ENCODE results near the gene ANGPTL4.
A peak's percentile ranks its signal among the peaks of the same experiment; 100 is the strongest.
"Not testable (repeated sequence)": the region's sequence is repeated elsewhere in the genome, so short reads cannot be mapped to it uniquely, and the experiment has no call there.

The ANGPTL4 gene

DNA sequence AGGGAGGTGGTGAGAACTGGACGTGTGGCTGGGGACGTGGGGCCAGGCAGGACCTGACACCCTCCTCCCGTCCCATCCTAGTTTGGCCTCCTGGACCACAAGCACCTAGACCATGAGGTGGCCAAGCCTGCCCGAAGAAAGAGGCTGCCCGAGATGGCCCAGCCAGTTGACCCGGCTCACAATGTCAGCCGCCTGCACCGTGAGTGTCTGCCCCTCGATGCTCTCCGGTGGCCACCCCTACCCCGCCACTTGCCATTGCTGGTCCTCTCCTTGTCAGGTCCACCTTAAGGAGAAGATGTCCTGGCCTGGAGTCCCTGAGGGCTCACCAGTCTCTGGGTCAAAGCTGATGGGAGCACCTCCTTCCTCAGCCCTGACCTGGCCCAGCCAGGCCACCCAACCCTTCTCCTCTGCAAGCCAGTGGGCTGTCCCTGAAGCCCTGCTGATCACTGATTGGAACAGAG, 2.2 kb downstream of the ANGPTL4 start:
- DNase-seq, result no peak

GRCh38 chr19:8366961-8367326, 3.0 kb downstream of the ANGPTL4 start:
- DNase-seq, result no peak

DNA sequence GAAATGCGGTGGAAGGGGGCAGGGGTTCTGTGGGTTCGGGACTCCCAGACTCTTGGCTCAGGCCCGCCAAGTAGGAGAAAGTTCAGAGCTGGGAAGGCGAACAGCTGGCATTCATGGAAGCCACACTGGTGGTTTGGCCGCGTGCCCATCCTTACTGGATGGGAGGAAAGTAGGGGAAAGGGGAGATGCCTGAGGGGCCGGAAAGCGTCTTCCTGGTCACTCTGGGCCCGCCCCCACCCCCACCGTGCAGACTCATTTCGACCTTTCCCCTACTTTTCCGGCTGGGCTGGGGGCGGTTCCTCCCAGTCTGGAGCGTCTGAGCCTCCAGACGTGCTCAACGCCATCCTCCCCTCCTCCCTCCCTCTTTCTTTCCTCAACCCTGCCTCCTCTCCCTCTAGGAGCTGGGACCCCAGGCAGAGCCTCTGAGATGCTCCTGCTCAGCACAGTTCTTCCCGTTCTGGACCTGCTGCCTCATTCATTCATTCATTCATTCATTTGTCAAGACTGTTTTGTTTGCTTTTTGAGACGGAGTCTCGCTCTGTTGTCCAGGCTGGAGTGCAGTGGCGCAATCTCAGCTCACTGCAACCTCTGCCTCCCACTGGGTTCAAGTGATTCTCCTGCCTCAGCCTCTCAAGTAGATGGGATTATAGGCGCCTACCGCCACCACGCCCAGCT, 3.5 kb downstream of the ANGPTL4 start:
- peak; percentile 55 to 89 for DNase-seq

DNA sequence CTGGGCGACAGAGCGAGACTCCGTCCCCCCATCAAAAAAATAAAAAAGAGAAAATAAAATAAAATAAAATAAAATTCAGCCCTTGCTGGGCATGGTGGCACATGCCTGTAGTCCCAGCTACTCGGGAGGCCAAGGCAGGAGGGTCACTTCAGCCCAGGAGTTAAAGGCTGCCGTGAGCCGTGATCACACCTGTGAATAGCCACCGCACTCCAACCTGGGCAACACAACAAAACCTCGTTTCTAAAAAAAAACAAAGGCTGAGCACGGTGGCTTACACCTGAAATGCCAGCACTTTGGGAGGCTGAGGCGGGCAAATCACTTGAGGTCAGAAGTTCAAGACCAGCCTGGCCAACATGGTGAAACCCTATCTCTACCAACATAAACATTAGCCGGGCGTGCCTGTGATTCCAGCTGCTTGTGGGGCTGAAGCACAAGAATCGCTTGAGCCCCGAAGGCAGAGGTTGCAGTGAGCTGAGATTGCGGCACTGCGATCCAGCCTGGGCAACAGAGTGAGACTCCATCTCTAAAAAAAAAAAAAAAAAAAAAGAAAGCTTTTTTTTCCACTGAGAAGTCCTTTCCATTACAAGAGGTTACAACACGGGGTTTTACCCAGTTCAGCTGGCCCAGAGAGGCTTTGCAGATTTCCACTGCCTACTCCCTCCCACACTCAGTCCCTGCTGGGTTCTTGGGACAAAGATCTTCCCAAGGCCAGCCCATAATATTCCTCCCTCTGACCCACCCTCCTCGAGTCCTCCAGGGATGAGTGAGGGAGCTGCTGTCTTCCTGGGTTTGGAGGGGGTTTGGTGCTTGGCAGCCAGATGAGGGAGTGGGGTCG, 6.4 kb downstream of the ANGPTL4 start:
- DNase-seq, result no peak

DNA sequence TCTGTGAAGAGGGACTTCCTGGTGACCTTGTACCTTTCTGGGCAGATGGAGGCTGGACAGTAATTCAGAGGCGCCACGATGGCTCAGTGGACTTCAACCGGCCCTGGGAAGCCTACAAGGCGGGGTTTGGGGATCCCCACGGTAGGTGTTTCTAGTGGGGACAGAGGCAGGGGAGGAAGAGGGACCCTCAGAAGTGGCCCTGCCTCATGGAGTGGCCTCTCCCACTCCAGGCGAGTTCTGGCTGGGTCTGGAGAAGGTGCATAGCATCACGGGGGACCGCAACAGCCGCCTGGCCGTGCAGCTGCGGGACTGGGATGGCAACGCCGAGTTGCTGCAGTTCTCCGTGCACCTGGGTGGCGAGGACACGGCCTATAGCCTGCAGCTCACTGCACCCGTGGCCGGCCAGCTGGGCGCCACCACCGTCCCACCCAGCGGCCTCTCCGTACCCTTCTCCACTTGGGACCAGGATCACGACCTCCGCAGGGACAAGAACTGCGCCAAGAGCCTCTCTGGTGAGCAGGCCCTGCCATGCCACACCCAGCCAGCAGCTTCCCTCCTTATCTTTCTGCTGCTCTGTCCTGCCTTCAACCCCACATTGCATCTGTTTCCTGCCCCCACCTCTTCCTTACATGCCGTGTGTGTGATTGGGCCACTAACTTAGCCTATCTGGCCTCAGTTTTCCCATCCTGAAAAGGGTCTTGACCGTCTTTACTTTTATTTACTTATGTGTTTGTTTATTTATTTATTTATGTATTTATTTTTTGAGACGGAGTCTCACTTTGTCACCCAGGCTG, 7.3 kb downstream of the ANGPTL4 start:
- DNase-seq, result no peak

GRCh38 chr19:8373867-8374813, 10.2 kb downstream of the ANGPTL4 start:
- no peak for DNase-seq

DNA sequence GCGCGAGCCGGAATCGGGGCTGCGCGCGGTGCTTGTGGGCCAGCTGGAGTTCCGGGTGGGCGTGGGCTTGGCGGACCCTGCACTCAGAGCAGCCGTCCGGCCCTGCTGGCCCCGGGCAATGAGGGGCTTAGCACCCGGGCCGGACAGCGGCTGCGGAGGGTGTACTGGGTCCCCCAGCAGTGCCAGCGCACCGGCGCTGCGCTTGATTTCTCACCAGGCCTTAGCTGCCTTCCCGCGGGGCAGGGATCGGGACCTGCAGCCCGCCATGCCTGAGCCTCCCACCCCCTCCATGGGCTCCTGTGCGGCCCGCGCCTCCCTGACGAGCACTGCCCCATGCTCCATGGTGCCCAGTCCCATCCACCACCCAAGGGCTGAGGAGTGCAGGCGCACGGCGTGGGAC, 11.8 kb downstream of the ANGPTL4 start:
- DNase-seq, result not testable (repeated sequence)

DNA sequence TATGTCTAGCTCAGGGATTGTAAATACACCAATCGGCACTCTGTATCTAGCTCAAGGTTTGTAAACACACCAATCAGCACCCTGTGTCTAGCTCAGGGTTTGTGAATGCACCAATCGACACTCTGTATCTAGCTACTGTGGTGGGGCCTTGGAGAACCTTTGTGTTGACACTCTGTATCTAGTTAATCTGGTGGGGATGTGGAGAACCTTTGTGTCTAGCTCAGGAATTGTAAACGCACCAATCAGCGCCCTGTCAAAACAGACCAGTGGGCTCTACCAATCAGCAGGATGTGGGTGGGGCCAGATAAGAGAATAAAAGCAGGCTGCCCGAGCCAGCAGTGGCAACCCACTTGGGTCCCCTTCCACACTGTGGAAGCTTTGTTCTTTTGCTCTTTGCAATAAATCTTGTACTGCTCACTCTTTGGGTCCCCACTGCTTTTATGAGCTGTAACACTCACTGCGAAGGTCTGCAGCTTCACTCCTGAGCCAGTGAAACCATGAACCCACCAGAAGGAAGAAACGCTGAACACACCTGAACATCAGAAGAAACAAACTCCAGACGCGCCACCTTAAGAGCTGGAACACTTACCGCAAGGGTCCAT, 12.5 kb downstream of the ANGPTL4 start:
- DNase-seq, result not testable (repeated sequence)

- DNase-seq, result no peak
Observed at GRCh38 chr19:8377598-8377997, 13.6 kb downstream of the ANGPTL4 start.

DNA sequence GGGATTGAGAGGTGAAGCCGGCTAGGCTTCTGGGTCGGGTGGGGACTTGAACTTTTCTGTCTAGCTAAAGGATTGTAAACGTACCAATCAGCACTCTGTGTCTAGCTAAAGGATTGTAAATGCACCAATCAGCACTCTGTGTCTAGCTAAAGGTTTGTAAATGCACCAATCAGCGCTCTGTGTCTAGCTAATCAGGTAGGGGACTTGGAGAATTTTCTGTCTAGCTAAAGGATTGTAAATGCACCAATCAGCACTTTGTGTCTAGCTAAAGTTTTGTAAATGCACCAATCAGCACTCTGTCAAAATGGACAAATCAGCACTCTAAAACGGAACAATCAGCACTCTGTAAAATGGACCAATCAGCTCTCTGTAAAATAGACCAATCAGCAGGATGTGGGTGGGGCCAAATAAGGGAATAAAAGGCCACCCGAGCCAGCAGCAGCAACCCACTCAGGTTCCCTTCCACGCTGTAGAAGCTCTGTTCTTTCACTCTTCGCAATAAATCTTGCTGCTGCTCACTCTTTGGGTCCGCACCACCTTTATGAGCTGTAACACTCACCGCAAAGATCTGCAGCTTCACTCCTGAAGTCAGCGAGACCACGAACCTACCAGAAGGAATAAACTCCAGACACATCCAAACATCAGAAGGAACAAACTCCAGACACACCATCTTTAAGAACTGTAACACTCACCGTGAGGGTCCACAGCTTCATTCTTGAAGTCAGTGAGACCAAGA, 15.4 kb downstream of the ANGPTL4 start:
- not testable (repeated sequence) for DNase-seq

- DNase-seq, result not testable (repeated sequence)
Observed at GRCh38 chr19:8384569-8384968, 20.6 kb downstream of the ANGPTL4 start.

GRCh38 chr19:8385103-8385502, 21.1 kb downstream of the ANGPTL4 start:
- not testable (repeated sequence) for DNase-seq

GRCh38 chr19:8385566-8385965, 21.6 kb downstream of the ANGPTL4 start:
- DNase-seq, result not testable (repeated sequence)

DNA sequence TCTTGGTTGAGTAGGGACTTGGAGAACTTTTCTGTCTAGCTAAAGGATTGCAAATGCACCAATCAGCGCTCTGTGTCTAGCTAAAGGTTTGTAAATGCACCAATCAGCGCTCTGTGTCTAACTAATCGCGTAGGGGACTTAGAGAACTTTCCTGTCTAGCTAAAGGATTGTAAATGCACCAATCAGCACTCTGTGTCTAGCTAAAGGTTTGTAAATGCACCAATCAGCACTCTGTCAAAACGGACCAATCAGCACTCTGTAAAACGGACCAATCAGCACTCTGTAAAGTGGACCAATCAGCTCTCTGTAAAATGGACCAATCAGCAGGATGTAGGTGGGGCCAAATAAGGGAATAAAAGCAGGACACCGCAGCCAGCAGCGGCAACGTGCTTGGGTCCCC, 22.5 kb downstream of the ANGPTL4 start:
- not testable (repeated sequence) for DNase-seq

DNA sequence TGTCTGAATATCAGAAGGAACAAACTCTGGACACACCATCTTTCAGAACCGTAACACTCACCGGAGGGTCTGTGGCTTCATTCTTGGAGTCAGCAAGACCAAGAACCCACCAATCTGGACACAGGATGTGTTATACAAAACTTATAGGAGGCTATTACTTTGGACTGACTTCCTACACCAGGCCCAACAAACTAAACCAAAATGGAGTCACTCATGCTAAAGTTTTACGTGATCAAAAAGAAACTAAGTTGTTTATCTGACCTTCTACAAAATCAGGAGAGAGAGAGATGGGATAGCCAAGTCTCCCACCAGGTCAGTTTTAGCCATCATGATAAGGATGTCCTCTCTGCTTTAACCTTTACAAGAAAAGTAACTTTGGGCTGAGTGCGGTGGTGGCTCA, 23.0 kb downstream of the ANGPTL4 start:
- DNase-seq, result no peak

- DNase-seq, result no peak
Observed at GRCh38 chr19:8387688-8388611, 24.0 kb downstream of the ANGPTL4 start.

DNA sequence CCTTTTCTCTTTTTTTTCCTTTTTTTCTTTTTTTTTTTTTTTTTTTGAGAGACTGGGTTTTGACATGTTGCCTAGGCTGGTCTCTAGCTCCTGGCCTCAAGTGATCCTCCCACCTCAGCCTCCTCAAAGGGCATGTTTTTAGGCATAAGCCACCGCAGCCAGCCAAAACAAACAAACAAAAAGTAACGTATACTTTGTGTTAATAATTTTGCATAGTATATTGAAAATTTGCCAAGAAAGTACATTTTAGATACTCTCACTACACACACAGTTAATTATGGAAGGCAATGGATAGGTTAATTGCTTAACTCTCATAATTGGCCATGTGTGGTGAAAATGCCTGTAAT, 24.6 kb downstream of the ANGPTL4 start:
- DNase-seq, result no peak

DNA sequence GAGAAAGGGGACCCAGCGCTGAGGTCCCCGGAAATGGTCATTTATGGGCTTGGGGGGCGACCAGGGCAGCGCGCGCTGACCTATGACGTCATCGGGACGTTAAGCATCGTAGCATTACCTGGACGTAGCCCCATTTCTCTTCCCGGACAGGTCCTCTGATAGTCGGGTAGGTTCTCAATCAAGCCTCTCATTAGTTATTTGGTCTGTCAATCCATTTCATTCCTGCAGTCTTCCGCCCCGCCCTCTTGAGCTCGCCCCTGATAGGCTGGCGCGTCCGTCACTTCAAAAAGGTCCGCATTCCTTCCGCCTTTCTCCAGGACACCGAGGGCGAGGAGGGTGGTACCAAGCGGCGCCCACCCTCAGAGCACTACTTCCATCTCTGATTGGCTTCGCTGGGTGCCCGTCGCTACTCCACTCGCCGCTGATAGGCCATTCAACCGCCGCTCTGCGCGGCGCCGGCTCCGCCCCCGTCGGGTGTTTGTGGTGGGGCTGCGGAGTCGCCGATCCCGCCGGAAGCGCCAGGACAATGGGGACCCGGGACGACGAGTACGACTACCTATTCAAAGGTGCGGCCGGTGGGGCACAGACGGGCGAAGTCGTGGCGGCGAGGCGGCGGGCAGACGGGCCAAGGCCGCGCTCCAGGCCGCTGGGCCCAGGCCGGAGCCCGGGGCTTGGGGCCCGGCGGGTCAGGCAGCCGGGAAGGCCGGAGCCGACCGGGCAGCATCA, 26.1 kb downstream of the ANGPTL4 start, which contains the start of gene RAB11B:
TSS of gene RAB11B (plus strand) at position 470 of the 726 bp plus-strand sequence. CDS start at position 527, 57 bp downstream.
- DNase-seq, result peak; percentile 99 to 100

- DNase-seq, result peak; percentile 90 to 96
Observed at GRCh38 chr19:8390617-8390981, 26.6 kb downstream of the ANGPTL4 start.

Data from NCI-H446 (cell line).